GM23338 (cell line): ENCODE measurements around the gene TM9SF4. TPM values are rescaled to one million over a fixed set of nuclear protein-coding genes. Genes with fewer than 3 reads are reported as not detected.

Experiments
- CTCF ChIP-seq, 2 experiments: fragments of 200-600 bp in 1 of 2; sonication (generic) in 1 of 2; conservative IDR thresholded peaks; 2 replicates each; pipeline versions ENCODE4 v1.5.1 to v1.6.1; 2016 to 2017; ENCODE audit warnings: antibody characterized with exemption in 2 of 2, low read depth in 2 of 2, mild to moderate bottlenecking in 2 of 2, moderate library complexity in 1 of 2
- EZH2 ChIP-seq: fragments of 200-600 bp; sonication (generic); IDR thresholded peaks from one replicate; pipeline ENCODE4 v1.8.0; 2017; ENCODE audit warnings: antibody characterized with exemption, mild to moderate bottlenecking, low read depth; ENCODE audit not compliant: unreplicated experiment
- EZH2phosphoT487 ChIP-seq: fragments of 200-600 bp; sonication (generic); IDR thresholded peaks from one replicate; pipeline ENCODE4 v1.8.1; 2018; ENCODE audit warnings: antibody characterized with exemption; ENCODE audit not compliant: unreplicated experiment
- JUNB ChIP-seq: IDR thresholded peaks from one replicate; pipeline ENCODE4 v1.6.1; 2016; ENCODE audit warnings: antibody characterized with exemption; ENCODE audit not compliant: unreplicated experiment
- NANOG ChIP-seq: IDR thresholded peaks from 2 replicates; pipeline ENCODE4 v1.6.1; 2016; ENCODE audit warnings: antibody characterized with exemption, borderline replicate concordance
- POLR2AphosphoS5 ChIP-seq: IDR thresholded peaks from 2 replicates; pipeline ENCODE4 v1.6.1; 2016; ENCODE audit warnings: antibody characterized with exemption, low read depth
- ZNF114 ChIP-seq: fragments of 250-450 bp; sonication (Bioruptor Pico); IDR thresholded peaks from 2 replicates; pipeline ENCODE4 v1.5.0; 2020; ENCODE audit warnings: mild to moderate bottlenecking, moderate library complexity
- ZNF331 ChIP-seq: fragments of 250-450 bp; sonication (Bioruptor Pico); IDR thresholded peaks from 2 replicates; pipeline ENCODE4 v1.5.0; 2020; ENCODE audit warnings: low read depth, mild to moderate bottlenecking, moderate library complexity
- ZNF462 ChIP-seq: fragments of 250-450 bp; sonication (Bioruptor Pico); IDR thresholded peaks from 2 replicates; pipeline ENCODE4 v1.5.0; 2020; ENCODE audit warnings: mild to moderate bottlenecking, moderate library complexity
- polyA plus RNA-seq: library from polyadenylated mRNA; unstranded; fragments of >200 nt; fragmentation: Nextera tagmentation; extraction: Ambion mirVana; gene quantifications from 2 replicates; pipeline ENCODE4 v1.2.1, GENCODE V29; 2016
- total RNA-seq: library from RNA; depleted of rRNA; stranded (reverse); fragments of >200 nt; shearing (Covaris generic); gene quantifications from 2 replicates; pipeline ENCODE4 v1.2.3, GENCODE V29; 2014

Gene TM9SF4
- total and polyA plus RNA-seq, 2 experiments from 2014 or later, result 20.4 to 52.6 TPM

- no peak for TF ChIP-seq ZNF462 (CRISPR knock-in tag)
- no peak for TF ChIP-seq POLR2AphosphoS5
- TF ChIP-seq NANOG, result no peak
- TF ChIP-seq CTCF (conservative IDR thresholded peaks at IDR 0.05; ENCODE audit: low read depth in 2 of 2), result no peak
- TF ChIP-seq ZNF331 (CRISPR knock-in tag), result no peak
- no peak for TF ChIP-seq JUNB
- TF ChIP-seq EZH2, result no peak
- TF ChIP-seq ZNF114, result no peak
- TF ChIP-seq EZH2phosphoT487, result no peak
These were observed 24.5 kb downstream of the TM9SF4 start (continued) for GRCh38 chr20:32134026-32134425.
